ENCODE results near the gene GRB2. TPM values are rescaled to one million over a fixed set of nuclear protein-coding genes. Genes with fewer than 3 reads are reported as not detected.
"Not testable (repeated sequence)": the region's sequence is repeated elsewhere in the genome, so short reads cannot be mapped to it uniquely, and the experiment has no call there.

Gene GRB2
- total and polyA plus RNA-seq, 2 donors (not counting 1 experiment from before 2014, with no cell fraction given): 114 to 219 TPM

GRCh38 chr17:75440738-75441448 lies 35.4 kb upstream of the GRB2 start:
- intact Hi-C loops (cut with micrococcal nuclease): no loop called here
- no peak overlapping the region for H3K27ac ChIP-seq (ENCODE audit: low read length in 2 of 2)
- no peaks in the 10 kb centered on the region for H3K27me3 ChIP-seq (replicated peaks in 1 of 4; ENCODE audit: control extremely low read depth in 1 of 4, control insufficient read depth in 3 of 4, insufficient read depth in 4 of 4, low read length in 3 of 4)
- ATAC-seq (ENCODE audit: low read depth): no peak
- H3K79me2 ChIP-seq (ENCODE audit: control insufficient read depth, insufficient read depth, low read length): no peaks in the 10 kb centered on the region
- no peak overlapping the region for H3K4me3 ChIP-seq (ENCODE audit: control extremely low read depth in 1 of 5, extremely low read depth in 1 of 5, insufficient read depth in 1 of 5, low read depth in 2 of 5, low read length in 4 of 5)
- H2AFZ ChIP-seq (ENCODE audit: insufficient read depth, low read depth, low read length, poor library complexity, severe bottlenecking): no peak overlapping the region
- ChIA-PET CTCF (no interaction called here), POLR2A (no interaction called here)
- Mint-ChIP-seq H3K4me3 (no peak overlapping the region), H3K4me1 (no peaks in the 10 kb centered on the region), H3K27ac (no peak overlapping the region), H3K9me3 (ENCODE audit: insufficient read depth) (no peaks in the 10 kb centered on the region), H3K27me3 (peaks cover 4% of the 10 kb centered on the region)
- H3K9ac ChIP-seq (ENCODE audit: low read length): no peak overlapping the region
- TF ChIP-seq CTCF (IDR thresholded peaks at IDR 0.05) (no peak), EZH2 (IDR thresholded peaks at IDR 0.05; ENCODE audit: borderline replicate concordance, insufficient read depth, low read depth, low read length, poor library complexity, severe bottlenecking) (no peak)
- no peaks in the 10 kb centered on the region for H3K9me3 ChIP-seq (ENCODE audit: control extremely low read depth in 1 of 3, control insufficient read depth in 2 of 3, insufficient read depth in 1 of 3, low read length in 2 of 3)
- H3K4me2 ChIP-seq (replicated peaks; ENCODE audit: low read depth, low read length, poor library complexity, severe bottlenecking): no peak overlapping the region
- no peaks in the 10 kb centered on the region for H3K4me1 ChIP-seq (ENCODE audit: control insufficient read depth in 2 of 2, insufficient read depth in 2 of 2, low read length in 2 of 2)
- H3K36me3 ChIP-seq (replicated peaks in 1 of 2; ENCODE audit: control extremely low read depth in 1 of 2, control insufficient read depth in 1 of 2, extremely low read depth in 1 of 2, insufficient read depth in 2 of 2, low read length in 1 of 2): no peaks in the 10 kb centered on the region
- no peaks in the 10 kb centered on the region for H4K20me1 ChIP-seq (ENCODE audit: control insufficient read depth, insufficient read depth, low read length, poor library complexity, severe bottlenecking)
- no peak for DNase-seq
- 92% methylated on average over 7 of the region's 10 CpGs for WGBS (ENCODE audit: insufficient coverage)

- Mint-ChIP-seq H3K27me3 (peaks cover 10% of the 10 kb centered on the region), H3K9me3 (ENCODE audit: insufficient read depth) (no peaks in the 10 kb centered on the region), H3K27ac (no peak overlapping the region), H3K4me1 (no peaks in the 10 kb centered on the region), H3K4me3 (no peak overlapping the region)
- Histone ChIP-seq H3K36me3 (replicated peaks in 1 of 2; ENCODE audit: control extremely low read depth in 1 of 2, control insufficient read depth in 1 of 2, extremely low read depth in 1 of 2, insufficient read depth in 2 of 2, low read length in 1 of 2) (no peaks in the 10 kb centered on the region), H3K4me2 (replicated peaks; ENCODE audit: low read depth, low read length, poor library complexity, severe bottlenecking) (no peak overlapping the region), H3K27ac (ENCODE audit: low read length in 2 of 2) (no peak overlapping the region), H3K9me3 (ENCODE audit: control extremely low read depth in 1 of 3, control insufficient read depth in 2 of 3, insufficient read depth in 1 of 3, low read length in 2 of 3) (no peaks in the 10 kb centered on the region), H3K9ac (ENCODE audit: low read length) (no peak overlapping the region), H3K4me1 (ENCODE audit: control insufficient read depth in 2 of 2, insufficient read depth in 2 of 2, low read length in 2 of 2) (no peaks in the 10 kb centered on the region), H3K79me2 (ENCODE audit: control insufficient read depth, insufficient read depth, low read length) (no peaks in the 10 kb centered on the region), H2AFZ (ENCODE audit: insufficient read depth, low read depth, low read length, poor library complexity, severe bottlenecking) (no peak overlapping the region), H3K4me3 (ENCODE audit: control extremely low read depth in 1 of 5, extremely low read depth in 1 of 5, insufficient read depth in 1 of 5, low read depth in 2 of 5, low read length in 4 of 5) (no peak overlapping the region), H4K20me1 (ENCODE audit: control insufficient read depth, insufficient read depth, low read length, poor library complexity, severe bottlenecking) (no peaks in the 10 kb centered on the region), H3K27me3 (replicated peaks in 1 of 4; ENCODE audit: control extremely low read depth in 1 of 4, control insufficient read depth in 3 of 4, insufficient read depth in 4 of 4, low read length in 3 of 4) (peaks cover 0 to 4% (median 0%) of the 10 kb centered on the region in 4 experiments)
- WGBS (ENCODE audit: insufficient coverage): 93% methylated on average over 1 of the region's 2 CpGs
- no peak for TF ChIP-seq EZH2 (IDR thresholded peaks at IDR 0.05; ENCODE audit: borderline replicate concordance, insufficient read depth, low read depth, low read length, poor library complexity, severe bottlenecking)
- no peak for TF ChIP-seq CTCF (IDR thresholded peaks at IDR 0.05)
- POLR2A ChIA-PET: no interaction called here
- DNase-seq (no peak), ATAC-seq (ENCODE audit: low read depth) (no peak)
- intact Hi-C loops (cut with micrococcal nuclease): no loop called here
- CTCF ChIA-PET: no interaction called here
Observed at GRCh38 chr17:75439287-75439686, 33.8 kb upstream of the GRB2 start.

- POLR2A ChIA-PET; H3K27me3 ChIP-seq (replicated peaks in 1 of 4; ENCODE audit: control extremely low read depth in 1 of 4, control insufficient read depth in 3 of 4, insufficient read depth in 4 of 4, low read length in 3 of 4); H3K9me3 ChIP-seq (ENCODE audit: control extremely low read depth in 1 of 3, control insufficient read depth in 2 of 3, insufficient read depth in 1 of 3, low read length in 2 of 3); H3K27ac Mint-ChIP-seq; H2AFZ ChIP-seq (ENCODE audit: insufficient read depth, low read depth, low read length, poor library complexity, severe bottlenecking); intact Hi-C loops (cut with micrococcal nuclease); DNase-seq; H3K4me1 ChIP-seq (ENCODE audit: control insufficient read depth in 2 of 2, insufficient read depth in 2 of 2, low read length in 2 of 2); ATAC-seq (ENCODE audit: low read depth); H3K79me2 ChIP-seq (ENCODE audit: control insufficient read depth, insufficient read depth, low read length); H4K20me1 ChIP-seq (ENCODE audit: control insufficient read depth, insufficient read depth, low read length, poor library complexity, severe bottlenecking); CTCF ChIA-PET; H3K36me3 ChIP-seq (replicated peaks in 1 of 2; ENCODE audit: control extremely low read depth in 1 of 2, control insufficient read depth in 1 of 2, extremely low read depth in 1 of 2, insufficient read depth in 2 of 2, low read length in 1 of 2); H3K9me3 Mint-ChIP-seq (ENCODE audit: insufficient read depth); H3K9ac ChIP-seq (ENCODE audit: low read length); H3K4me1 Mint-ChIP-seq; H3K4me3 ChIP-seq (ENCODE audit: control extremely low read depth in 1 of 5, extremely low read depth in 1 of 5, insufficient read depth in 1 of 5, low read depth in 2 of 5, low read length in 4 of 5); H3K4me2 ChIP-seq (replicated peaks; ENCODE audit: low read depth, low read length, poor library complexity, severe bottlenecking); H3K27ac ChIP-seq (ENCODE audit: low read length in 2 of 2); H3K4me3 Mint-ChIP-seq: not testable (repeated sequence)
- H3K27me3 Mint-ChIP-seq: peaks cover 15% of the 10 kb centered on the region
- WGBS (ENCODE audit: insufficient coverage): 100% methylated on average over 6 of the region's 8 CpGs
Observed at GRCh38 chr17:75437404-75437803, 31.9 kb upstream of the GRB2 start.

All from B cell (primary cell).